NCI-H1092 treated with DMSO at 0.1 percent for 48 hours (cell line): ENCODE measurements around the gene ATP23.

Source experiments
- DNase-seq: peaks from one replicate; lab custom pipeline; 2025; lab: John Stamatoyannopoulos, UW

The ATP23 gene, protein sequence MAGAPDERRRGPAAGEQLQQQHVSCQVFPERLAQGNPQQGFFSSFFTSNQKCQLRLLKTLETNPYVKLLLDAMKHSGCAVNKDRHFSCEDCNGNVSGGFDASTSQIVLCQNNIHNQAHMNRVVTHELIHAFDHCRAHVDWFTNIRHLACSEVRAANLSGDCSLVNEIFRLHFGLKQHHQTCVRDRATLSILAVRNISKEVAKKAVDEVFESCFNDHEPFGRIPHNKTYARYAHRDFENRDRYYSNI

DNA sequence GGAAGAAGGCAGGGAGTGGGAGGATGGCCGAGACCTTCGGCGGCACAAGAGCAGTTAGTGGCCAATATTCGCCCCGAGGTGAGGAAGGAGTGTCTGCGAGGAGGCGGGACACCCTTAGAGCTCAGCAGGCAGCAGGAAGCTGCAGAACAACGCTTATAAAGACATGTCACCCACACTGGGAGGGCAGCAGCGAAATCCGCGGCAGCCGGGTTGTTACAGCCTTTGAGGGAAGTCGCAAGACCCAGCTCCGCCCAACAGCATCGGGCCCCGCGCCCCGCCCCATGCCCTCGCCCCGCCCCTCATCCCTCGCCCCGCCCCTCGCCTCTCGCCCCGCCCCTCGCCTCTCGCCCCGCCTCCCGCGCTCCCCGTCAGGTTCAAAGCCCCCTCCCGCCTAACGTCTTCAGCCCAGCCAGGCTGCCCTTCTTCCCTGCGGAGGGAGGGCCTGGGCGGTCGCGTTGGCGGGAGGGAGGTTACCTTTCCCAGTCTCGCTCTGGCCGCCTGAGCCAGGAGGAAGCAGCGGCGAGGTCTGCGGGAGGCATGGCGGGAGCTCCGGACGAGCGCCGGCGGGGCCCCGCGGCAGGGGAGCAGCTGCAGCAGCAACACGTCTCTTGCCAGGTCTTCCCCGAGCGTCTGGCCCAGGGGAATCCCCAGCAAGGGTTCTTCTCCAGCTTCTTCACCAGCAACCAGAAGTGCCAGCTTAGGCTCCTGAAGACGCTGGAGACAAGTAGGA is at the start of gene ATP23:
TSS of gene ATP23 (plus strand) at position 403 of the 730 bp plus-strand sequence. CDS start at position 538, 135 bp downstream.
- DNase-seq = peak; percentile 83

DNA sequence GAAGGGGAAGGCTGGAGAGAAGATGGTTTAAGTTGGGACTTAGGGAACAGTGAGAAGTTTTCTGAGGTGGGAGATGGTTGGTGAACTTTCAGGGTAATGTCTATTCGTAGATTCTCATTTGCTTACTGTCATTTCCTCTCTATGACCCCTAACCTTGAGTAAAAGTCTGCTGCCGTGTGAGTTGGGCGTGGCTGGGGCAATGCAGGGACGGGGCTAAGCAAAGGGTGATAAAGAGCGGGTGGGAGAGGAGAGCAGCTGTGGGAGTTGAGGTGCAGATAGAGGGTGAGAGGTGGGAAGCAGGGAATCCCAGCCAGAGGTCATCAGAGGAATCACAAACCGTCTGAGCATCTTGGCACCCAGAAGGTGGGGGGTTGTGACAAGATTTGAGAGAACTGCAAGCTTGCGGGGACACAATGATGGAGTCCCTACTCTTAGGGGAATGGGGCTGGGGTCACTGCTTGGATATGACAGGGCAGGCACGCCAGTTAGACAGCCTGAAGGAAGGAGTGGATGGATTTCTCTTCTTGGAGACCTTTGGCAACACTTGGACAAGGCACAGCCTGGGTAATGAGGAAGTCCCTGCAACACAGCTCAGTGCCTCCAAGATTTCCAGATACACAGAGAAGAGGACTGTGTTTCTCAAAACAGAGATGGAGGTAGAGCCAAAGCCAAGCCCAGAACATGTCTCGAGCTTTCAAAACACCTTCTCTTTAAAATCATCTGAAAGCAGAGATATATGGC is 49.0 kb upstream of the ATP23 start:
- DNase-seq = no peak

DNA sequence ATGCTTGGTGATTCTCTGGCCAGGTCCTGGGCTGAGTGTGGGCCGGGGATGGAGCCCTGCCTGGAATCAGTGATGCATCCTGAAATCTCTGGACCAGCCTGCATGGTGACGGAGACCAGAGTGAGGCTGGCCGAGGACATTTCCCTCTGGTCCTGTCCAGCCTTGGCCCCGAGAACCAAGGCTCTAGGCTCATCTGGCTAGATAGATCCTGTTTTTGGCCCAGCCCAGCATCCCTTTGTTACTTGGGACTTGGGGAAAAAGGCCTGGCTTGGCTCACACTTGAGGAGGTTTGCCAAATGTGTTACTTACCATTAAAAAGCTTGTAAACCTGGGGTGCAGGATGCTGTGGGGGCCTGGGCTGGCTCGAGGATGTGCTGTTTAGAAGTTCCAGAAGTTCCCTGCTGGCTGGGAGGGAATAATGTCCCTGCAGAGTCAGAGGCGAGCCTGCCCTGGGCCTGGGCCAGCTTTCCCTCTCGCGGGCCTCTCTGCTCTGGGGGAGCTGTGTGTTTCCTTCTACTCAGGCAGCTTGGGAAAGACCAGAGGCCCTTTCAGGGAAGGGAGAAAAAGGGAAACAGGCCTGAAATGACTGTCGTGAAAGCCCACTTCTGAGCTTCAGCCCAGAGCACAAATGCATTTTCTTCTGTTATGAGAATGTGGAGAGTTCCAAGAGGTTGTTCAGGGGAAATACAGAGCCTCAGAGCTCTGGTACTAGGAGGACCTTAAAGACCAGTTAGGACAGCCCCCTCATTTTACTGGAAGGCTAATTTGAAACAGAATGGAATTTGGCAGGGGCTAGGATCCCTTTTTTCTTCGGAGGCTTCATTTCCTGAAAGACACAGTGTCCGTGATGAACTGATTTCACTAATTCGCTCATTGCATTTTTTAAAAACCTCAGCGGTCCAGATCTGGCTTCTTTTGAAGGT is 47.7 kb upstream of the ATP23 start:
- peak; percentile 40 for DNase-seq

DNA sequence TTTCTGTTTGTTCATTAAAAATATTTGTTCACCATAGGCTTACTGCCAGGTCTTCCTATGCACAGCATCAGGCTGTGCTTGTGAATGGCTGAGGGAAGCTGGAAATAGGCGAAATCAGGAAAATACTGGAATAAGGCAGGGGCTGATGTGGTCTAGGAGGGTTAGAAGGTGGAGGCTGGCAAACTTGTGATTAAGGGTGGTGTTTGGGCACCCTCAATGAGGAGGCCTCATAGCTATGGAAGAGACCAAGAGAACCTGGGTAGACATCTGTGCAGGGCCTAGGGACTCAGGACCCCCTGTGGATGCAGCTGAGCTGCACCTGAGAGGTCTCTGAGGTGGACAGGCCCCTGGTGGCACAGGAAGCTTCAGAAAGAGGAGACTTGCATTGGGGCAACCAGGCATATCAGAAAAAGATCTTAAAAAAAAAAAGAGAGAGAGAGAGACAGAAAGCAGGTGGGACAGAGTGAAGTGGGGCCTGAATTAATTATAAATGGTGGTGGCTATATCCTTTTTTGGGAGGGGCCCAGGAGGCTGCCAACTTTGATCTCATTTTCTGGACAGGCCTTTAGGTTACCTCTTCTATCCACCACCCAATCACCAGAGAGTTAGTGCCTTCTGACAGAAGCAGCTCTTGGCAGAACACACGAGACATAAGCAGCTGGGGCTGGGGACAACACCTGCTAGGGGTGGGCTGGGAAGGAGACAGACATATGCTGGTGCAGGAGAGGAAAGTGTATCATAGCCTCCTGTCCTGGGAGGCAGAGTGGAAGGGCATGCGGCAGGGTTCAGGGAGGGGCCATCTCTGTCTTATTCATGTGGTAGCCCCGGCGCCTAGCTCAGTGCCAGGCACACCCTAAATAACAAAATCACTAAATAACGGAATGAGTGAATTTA is 46.7 kb upstream of the ATP23 start:
- DNase-seq = peak; percentile 72

DNA sequence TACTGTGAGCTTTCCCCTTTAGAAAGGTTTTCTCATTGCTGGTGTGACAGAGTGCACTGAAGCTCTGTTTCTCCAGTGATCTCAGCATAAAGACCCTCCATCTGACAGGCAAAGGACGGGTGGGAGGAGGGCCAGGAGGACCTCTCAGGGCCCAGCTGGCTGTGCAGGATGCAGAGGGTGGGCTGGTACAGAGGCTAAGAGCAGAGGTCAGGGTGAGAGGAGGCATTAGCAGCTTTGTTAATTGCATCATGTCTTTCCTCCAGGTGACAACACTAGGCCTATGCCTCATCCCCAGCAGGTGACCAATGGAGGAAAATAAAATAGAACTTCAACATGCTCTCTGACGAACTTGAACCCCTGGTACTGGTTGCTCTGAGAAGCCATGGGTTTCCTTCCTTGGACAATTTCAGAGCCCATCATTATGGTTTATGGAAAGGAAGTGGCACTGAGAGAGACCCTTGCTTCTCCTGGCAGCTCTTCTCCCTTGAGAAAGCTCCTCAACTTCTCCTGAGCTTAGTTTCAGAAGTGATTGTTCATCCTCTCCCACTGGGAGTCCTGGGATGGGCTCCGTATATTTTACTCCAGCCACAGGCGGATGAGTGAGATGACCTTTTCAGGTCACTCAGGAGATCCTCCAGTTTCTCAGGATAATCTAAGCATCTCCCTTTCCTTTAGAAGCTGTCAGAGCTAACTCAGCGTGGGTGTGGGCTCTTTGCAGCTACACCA is 45.8 kb upstream of the ATP23 start:
- DNase-seq = peak; percentile 42

DNA sequence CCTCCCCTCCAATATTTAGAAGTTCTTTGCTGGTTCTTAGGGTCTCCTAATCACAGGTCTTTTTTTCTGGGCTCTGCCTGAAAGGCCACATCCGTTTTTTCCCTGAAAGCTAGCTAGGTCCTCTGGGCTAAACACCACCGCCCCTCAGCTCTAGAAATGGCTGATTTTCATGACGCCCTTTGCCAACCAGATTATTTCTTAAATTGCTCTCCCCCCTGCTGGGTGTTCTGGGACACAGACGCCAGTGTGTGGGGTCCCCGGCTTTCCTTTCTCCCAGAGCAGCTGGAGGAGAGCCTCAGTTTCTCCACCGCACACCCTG is 45.3 kb upstream of the ATP23 start:
- DNase-seq = peak; percentile 11

DNA sequence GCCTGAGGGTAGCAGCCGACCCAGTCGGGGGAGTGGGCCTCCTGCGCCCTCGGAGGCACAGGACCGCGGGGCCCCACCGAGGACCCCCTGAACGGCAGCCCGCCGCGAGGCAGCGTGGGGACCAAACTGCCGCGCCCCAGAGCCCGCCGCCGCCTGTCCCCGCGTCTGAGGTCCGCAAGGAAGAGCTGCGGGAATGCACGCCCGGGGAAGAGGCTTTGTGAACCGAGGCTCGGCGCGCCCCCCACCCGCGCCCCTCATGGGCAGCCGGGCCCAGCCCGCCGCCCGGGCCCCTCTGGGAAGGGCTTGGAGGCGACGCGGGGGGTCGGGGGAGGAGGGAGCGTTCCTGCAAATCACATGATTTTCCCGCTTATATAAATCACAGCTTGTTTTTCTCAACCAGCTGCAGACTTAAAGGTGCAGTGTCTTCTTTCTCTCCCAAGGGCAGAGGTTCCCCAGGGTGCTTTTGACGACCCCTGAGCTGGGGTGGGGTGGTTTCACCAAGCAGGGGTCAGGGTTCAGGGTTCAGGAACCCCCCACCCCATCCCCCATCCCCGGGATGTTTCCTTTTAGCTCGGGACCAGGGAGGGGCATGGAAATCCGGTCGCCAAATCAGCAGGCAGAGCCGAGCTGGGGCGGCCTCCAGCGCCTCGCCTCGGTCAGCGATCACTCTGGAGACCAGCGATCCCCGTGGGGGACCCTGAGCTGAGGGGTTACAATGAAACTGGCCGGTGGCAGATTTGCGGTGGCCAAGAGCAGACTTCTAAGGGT is 44.7 kb upstream of the ATP23 start:
- DNase-seq = peak; percentile 75

DNA sequence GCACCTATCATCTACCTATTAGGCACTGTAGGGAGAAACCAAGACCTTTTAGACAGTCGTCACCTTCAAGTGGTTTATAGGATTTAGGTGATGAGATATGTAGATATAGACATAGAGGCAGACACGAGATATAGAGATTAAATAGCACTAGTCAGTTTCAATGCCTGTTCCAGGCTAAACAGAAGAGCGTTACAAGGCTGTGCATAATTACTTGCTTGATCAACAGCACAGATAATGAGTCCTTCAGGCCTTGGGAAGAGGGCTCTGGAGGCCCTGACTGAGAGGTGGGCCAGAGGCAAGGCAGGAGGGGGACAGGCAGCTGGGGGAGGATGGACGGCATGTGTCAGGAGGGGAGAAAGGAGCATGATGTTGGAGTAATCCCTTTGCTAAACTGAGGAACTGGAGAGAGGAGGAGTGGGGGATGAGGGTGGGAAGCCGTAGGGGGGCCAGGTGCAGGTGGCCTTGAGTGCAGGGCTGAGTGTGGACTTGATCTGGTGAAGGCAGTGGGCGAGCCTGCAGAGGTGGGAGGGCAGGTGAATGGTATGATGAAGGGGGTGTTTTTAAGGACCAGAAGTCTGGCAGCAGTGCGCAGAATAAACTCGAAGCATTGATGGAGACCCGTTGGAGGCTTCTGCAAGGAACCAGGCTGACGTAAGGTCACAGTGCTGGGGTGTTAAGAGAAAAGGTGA is 43.9 kb upstream of the ATP23 start:
- no peak for DNase-seq

DNA sequence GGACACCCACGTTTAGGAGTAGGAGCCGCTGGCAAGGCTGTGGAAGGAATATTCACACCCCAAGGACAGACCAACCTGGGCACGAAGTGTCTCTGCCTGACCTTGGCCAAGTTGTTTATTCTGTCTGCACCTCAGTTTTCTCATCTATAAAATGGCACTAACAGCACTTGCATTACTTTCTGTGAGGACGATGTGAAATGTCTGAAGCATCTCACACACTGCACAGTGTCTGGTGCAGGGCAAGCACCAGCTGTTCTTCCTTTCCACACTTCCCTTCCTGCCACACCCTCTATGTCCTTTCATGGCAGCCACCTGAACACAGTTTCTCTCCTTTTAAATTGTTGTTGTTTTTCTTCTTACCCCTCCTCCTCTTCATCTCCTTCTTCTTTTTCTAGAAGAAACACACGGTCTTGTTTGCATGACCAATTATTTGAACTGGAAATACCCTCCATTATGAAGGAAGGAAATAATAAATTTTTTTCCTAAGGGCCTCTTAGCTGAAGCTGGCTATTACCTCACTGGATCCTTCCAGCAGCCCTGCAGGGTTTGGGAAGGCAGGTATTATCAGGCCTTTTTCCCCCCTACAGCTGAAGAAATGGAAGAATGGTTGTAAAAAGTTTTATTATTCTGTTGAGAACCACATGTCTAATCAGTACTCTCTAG is 42.9 kb upstream of the ATP23 start:
- peak; percentile 6 for DNase-seq

DNA sequence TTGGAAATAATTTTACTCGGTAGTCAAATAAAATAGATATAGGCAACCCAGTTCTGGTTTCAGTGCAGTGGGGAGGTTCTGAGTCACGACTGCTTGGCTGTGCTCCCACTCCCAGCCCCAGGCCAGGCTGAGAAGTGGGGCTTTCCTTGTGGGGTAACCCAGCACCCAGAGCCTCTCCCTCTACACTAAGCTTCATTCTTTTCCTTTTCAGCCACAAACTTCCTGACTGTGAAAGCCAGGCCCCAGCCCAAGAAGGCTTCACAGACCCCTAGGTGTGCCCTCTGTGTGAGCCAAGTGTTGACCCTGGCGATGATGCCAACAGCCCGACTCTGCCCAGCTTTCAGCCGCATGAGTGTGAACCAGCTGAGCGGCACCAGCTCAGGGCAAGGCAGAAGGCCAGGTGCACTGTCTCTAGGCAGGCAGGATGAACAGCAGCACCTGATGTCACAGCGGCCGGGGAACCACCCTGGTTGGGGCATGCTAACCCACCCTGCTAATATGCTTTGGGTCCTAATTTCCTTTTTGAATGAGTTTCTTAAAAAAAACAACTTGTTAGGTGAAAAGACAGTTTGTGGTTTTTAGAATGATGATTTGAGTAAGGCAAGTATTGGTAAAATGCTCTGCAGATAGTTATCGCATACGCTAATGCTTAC is 42.2 kb upstream of the ATP23 start:
- DNase-seq = peak; percentile 50

DNA sequence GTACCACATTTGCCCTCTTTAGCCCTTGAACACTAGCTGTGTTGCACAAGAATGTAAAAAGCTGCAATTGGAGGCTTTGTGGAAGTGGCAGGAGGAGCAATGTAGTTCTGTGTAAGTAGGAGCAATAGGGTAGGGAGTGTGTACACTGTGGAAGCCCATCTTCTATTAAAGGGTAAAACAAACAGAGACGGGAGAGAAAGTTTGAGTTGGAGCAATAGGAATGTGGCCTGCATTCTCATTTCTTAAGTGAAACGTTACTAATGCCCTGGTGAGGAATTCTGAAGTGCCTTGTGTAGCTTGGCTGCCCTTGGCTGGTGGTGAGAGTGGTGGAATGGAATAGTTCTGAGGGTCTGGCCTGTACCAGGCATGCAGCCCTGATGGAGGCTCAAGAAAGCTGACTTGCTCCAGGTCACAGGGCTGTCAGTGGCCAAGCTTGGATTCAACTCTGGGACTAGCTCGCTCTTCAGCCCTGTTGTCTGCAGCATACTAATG is 38.8 kb upstream of the ATP23 start:
- DNase-seq = no peak

DNA sequence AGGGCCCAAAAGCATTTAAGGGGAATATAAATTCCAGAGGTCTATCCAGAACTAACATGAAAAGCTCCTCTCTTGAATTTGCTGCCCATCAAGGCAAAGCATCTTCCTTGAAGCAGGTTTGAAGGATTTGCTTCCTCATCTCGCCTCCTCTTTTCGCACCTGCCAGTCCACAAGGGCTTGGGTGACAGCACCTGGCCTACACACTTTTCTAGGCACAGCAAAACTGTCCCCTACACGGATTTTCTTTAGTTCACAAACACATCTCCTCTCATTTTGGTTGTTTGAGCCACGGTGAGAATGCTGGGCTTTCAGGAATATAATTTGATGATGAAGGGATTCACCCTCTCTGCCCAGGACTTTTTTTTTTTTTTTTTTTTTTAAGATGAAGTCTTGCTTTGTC is 36.9 kb upstream of the ATP23 start:
- DNase-seq = no peak

DNA sequence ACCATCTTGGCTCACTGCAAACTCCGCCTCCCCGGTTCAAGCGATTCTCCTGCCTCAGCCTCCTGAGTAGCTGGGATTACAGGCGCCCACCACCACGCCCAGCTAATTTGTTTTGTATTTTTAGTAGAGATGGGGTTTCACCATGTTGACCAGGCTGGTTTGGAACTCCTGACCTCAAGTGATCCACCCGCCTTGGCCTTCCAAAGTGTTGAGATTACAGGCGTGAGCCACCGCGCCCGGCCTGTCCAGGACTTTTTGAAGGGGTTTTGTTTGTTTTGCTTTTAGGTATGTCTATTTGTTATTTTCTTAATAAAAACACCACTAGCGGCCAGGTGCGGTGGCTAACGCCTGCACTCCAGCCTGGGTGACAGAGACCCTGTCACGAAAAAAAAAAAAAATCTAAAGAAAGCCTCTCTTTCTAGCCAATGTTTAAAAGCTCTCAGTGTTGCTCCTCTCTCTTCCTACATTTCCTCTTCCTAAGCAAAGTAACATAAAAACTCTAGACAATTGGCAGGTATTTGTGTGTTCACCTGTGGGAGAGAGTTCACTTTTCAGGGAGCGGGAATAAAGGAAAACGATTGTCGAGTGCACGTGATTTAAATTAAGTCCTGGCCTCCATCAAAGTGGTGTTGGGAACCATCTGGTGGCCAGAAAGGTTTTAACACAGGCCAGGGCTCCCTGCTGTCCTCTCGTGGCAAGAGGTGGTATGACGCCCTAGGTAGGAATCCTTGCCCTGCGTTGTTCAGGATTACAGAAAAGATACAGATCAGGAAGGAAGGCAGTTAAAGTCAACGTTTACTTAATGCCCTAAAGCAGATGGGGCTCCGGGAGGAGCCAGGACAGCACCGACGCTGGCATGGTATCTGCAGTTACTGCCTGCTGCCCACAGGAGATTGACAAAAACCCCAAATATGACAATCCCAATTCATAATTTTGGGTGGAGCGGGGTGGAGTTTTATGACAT is 36.2 kb upstream of the ATP23 start:
- peak; percentile 80 for DNase-seq

DNA sequence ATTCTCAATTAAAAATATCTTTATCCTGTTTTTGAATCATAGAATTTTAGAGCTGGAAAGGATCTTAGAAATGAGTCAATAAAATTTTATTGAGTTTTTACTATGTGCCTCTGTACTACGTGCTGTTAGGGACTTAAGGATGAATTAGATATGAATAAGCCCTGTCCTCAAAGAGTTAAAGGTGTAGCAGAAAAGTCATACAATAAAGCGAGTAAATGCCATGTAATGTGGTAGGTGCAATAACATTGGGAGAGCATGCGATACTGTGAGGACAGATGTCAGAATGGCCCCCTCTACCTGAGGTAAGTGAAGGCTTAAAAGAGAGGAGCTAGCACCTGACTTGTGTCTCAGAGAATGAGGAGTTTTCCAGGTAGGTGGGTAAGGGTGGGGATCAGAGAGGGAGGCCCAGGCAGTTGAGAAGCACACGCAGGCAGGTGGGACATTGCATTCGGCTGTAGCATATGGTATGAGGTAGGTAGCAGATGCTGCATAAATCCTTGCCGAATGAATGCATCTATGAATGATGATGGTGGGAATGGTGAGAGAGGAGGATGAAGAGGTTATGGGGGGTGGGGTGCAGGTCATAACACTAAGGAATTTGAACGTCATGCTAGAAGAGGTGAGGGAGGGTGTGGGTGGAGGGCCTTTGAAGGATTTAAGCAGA is 35.4 kb upstream of the ATP23 start:
- no peak for DNase-seq

DNA sequence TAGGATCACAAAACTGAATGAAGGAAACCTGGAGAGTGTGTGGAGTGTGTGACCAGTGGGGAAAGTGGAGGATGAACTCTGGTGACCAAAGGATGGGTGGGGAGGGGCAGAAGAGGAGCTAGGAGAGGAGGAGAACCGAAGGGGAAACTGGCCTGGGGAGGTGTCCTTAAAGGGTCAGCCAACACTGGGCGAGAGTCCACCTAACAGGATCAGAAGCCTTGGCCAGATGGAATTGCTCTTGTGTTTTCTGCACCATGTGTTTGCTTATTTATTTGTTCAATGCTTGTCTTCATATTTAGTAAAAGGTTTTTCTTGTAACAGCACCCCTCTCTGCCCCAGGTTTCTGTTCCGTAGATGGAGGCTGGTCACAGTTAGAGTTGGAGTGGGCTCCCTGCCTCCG is 34.5 kb upstream of the ATP23 start:
- DNase-seq = no peak

DNA sequence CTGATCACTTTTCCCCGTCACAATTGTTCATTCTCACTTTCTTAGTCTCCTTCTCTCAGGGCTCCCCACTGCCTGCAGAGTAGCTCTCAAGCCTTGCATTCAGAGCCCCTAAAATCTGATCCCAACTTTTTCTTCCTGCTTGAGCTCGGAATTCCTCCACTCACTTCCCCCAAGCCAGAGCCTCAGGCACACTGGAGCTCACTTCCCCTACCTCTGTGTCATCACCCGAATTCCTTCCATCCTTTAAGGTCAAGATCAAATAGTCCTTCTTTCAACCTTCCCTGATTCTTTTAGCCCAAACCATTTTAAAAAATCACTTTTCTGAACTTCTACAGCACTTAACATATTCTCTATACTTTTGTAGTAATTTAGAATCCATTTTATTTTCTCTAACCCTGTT is 34.1 kb upstream of the ATP23 start:
- no peak for DNase-seq
